Gastrocnemius medialis (tissue), 4 donors: ENCODE measurements around the gene ENKUR.

Experiments used
- POLR2A ChIP-seq, 2 donors: fragments of 450-650 bp; IDR thresholded peaks; one replicate each; pipeline ENCODE4 v1.6.1; 2017; ENCODE audit warnings: antibody characterized with exemption in 2 of 2, mild to moderate bottlenecking in 2 of 2, moderate library complexity in 2 of 2
- TF ChIP-seq, protein P1 (sequence below), 5 experiments: fragments of 450-650 bp in 3 of 5; fragments of 200-600 bp in 2 of 5; sonication (generic) in 2 of 5; IDR thresholded peaks in 4 of 5; conservative IDR thresholded peaks in 1 of 5; 1 replicate in 4 of 5; 2 replicates in 1 of 5; pipeline ENCODE4 v1.5.1; 2016 to 2019; ENCODE audit warnings: antibody characterized with exemption in 5 of 5, mild to moderate bottlenecking in 3 of 5, moderate library complexity in 3 of 5

DNA sequence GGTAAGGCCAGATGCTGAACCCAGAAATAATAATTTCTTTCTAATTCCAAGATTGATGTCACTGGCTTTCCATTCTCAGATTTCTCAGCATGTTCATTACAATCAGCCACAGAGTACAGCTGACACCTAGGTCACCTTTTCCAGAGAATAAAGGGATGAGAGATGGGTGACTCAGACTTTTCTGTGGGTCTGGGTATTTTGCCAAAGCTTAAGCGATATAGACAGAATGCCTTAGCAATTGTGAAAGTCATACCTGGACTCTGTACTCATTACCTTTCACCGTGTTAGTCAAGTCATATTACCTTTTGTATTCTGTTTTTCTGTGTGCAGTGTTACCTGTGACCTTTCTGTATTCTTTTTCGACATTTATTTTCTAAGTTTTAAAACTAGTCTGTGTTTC is 53.0 kb downstream of the ENKUR start:
- TF ChIP-seq POLR2A (IDR thresholded peaks at IDR 0.05) = no peak
- TF ChIP-seq, protein P1, sequence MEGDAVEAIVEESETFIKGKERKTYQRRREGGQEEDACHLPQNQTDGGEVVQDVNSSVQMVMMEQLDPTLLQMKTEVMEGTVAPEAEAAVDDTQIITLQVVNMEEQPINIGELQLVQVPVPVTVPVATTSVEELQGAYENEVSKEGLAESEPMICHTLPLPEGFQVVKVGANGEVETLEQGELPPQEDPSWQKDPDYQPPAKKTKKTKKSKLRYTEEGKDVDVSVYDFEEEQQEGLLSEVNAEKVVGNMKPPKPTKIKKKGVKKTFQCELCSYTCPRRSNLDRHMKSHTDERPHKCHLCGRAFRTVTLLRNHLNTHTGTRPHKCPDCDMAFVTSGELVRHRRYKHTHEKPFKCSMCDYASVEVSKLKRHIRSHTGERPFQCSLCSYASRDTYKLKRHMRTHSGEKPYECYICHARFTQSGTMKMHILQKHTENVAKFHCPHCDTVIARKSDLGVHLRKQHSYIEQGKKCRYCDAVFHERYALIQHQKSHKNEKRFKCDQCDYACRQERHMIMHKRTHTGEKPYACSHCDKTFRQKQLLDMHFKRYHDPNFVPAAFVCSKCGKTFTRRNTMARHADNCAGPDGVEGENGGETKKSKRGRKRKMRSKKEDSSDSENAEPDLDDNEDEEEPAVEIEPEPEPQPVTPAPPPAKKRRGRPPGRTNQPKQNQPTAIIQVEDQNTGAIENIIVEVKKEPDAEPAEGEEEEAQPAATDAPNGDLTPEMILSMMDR (IDR thresholded peaks at IDR 0.05 in 4 of 5, conservative IDR thresholded peaks at IDR 0.05 in 1 of 5) = no peak
